Measurements from ENCODE around the gene GPR17.

The GPR17 gene

DNA sequence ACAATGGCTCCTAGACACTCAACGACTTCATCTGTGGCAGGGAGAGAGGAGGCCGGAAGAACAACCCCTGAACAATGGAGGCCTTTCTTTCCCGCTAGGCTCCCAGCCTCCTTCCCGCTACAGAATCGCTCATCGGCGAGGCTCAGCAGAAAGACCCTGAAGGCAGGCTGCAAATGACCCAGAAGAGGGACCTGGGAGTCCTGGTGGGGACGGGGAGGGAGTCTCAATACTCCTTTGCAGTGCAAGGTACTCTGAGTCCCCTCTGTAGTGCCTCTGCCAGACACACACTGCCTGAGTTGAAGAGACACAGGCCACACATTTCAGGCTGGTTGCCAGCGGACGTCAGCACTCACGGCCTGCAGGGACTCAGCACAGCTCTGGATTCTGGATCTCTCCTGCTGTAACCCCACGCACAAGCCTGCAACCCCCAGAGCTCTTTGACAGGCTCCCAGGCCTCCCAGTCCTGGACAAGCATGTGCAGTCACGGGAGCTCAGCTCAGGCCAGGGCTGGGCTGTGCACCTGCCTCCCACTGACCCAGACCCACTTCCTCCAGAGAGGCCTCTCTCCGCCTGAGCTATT is 6.1 kb downstream of the GPR17 start:
- no peaks in the 10 kb centered on the region for H3K9me3 ChIP-seq

GRCh38 chr2:127652786-127653357 is 6.9 kb downstream of the GPR17 start:
- Histone ChIP-seq H3K27me3 (no peaks in the 10 kb centered on the region), H3K4me3 (ENCODE audit: low read depth in 1 of 2, low read length in 1 of 2) (no peak overlapping the region), H3K4me1 (ENCODE audit: control insufficient read depth in 1 of 2, insufficient read depth in 1 of 2, low read depth in 1 of 2, low read length in 1 of 2) (peaks cover 9 to 17% of the 10 kb centered on the region in 2 experiments), H3K9me3 (no peaks in the 10 kb centered on the region), H3K27ac (no peak overlapping the region), H3K36me3 (no peaks in the 10 kb centered on the region)
- TF ChIP-seq, protein P1, sequence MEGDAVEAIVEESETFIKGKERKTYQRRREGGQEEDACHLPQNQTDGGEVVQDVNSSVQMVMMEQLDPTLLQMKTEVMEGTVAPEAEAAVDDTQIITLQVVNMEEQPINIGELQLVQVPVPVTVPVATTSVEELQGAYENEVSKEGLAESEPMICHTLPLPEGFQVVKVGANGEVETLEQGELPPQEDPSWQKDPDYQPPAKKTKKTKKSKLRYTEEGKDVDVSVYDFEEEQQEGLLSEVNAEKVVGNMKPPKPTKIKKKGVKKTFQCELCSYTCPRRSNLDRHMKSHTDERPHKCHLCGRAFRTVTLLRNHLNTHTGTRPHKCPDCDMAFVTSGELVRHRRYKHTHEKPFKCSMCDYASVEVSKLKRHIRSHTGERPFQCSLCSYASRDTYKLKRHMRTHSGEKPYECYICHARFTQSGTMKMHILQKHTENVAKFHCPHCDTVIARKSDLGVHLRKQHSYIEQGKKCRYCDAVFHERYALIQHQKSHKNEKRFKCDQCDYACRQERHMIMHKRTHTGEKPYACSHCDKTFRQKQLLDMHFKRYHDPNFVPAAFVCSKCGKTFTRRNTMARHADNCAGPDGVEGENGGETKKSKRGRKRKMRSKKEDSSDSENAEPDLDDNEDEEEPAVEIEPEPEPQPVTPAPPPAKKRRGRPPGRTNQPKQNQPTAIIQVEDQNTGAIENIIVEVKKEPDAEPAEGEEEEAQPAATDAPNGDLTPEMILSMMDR (IDR thresholded peaks at IDR 0.05) = no peak

More for the DNA sequence above, 6.1 kb downstream of the GPR17 start:
- Histone ChIP-seq H3K27me3 (no peaks in the 10 kb centered on the region), H3K27ac (no peak overlapping the region), H3K4me3 (ENCODE audit: low read depth in 1 of 2, low read length in 1 of 2) (no peak overlapping the region), H3K4me1 (ENCODE audit: control insufficient read depth in 1 of 2, insufficient read depth in 1 of 2, low read depth in 1 of 2, low read length in 1 of 2) (peaks cover 9 to 18% of the 10 kb centered on the region in 2 experiments), H3K36me3 (no peaks in the 10 kb centered on the region)
- TF ChIP-seq, protein P1 (IDR thresholded peaks at IDR 0.05) = no peak

GRCh38 chr2:127653421-127654083 is 7.6 kb downstream of the GPR17 start:
- H3K36me3 ChIP-seq = no peaks in the 10 kb centered on the region
- TF ChIP-seq, protein P1 (IDR thresholded peaks at IDR 0.05) = no peak
- H3K4me1 ChIP-seq (ENCODE audit: control insufficient read depth in 1 of 2, insufficient read depth in 1 of 2, low read depth in 1 of 2, low read length in 1 of 2) = peaks cover 9 to 10% of the 10 kb centered on the region in 2 experiments
- H3K9me3 ChIP-seq = no peaks in the 10 kb centered on the region
- no peaks in the 10 kb centered on the region for H3K27me3 ChIP-seq
- H3K4me3 ChIP-seq (ENCODE audit: low read depth in 1 of 2, low read length in 1 of 2) = no peak overlapping the region
- no peak overlapping the region for H3K27ac ChIP-seq

- Histone ChIP-seq H3K27ac (no peak overlapping the region), H3K4me3 (ENCODE audit: low read depth in 1 of 2, low read length in 1 of 2) (no peak overlapping the region), H3K27me3 (no peaks in the 10 kb centered on the region), H3K4me1 (ENCODE audit: control insufficient read depth in 1 of 2, insufficient read depth in 1 of 2, low read depth in 1 of 2, low read length in 1 of 2) (peaks cover 5 to 7% of the 10 kb centered on the region in 2 experiments), H3K36me3 (no peaks in the 10 kb centered on the region), H3K9me3 (no peaks in the 10 kb centered on the region)
- TF ChIP-seq, protein P1 (IDR thresholded peaks at IDR 0.05) = no peak
Observed at GRCh38 chr2:127654084-127654837, 8.3 kb downstream of the GPR17 start.

DNA sequence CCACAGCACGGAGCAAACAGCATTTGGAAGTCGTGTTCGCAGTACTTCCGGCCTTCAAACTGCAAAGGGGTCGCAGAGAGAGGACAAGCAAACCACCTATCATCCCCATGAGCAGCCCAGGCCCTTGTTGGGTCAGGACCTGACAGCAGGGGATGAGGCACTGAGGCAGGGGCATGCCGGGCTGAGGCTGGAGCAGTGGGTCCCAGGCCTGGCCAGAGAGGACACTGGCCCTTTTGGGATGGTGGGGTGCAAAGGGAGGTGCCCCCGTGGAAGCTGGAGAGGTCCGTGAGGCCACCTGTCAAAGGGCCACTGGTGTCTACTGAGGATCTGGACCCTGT is 8.9 kb downstream of the GPR17 start:
- Histone ChIP-seq H3K4me1 (ENCODE audit: control insufficient read depth in 1 of 2, insufficient read depth in 1 of 2, low read depth in 1 of 2, low read length in 1 of 2) (peaks cover 0 to 1% of the 10 kb centered on the region in 2 experiments), H3K4me3 (ENCODE audit: low read depth in 1 of 2, low read length in 1 of 2) (no peak overlapping the region), H3K9me3 (no peaks in the 10 kb centered on the region), H3K36me3 (no peaks in the 10 kb centered on the region), H3K27ac (no peak overlapping the region), H3K27me3 (no peaks in the 10 kb centered on the region)
- TF ChIP-seq, protein P1 (IDR thresholded peaks at IDR 0.05) = no peak
